Suppressor macrophage treated with lipopolysaccharide for 4 hours (primary cell): ENCODE measurements around the gene CTIF.
"Not testable (repeated sequence)": the region's sequence is repeated elsewhere in the genome, so short reads cannot be mapped to it uniquely, and the experiment has no call there.

ENCODE experiments used
- DNase-seq: peaks from one replicate; pipeline ENCODE4 v3.0.0-alpha.2; 2020

The CTIF gene

GRCh38 chr18:48649231-48649630 lies 110.4 kb downstream of the CTIF start:
- no peak for DNase-seq

GRCh38 chr18:48654591-48654990 lies 115.8 kb downstream of the CTIF start:
- DNase-seq: not testable (repeated sequence)

GRCh38 chr18:48655508-48655907 lies 116.7 kb downstream of the CTIF start:
- no peak for DNase-seq

GRCh38 chr18:48656176-48656575 lies 117.3 kb downstream of the CTIF start:
- DNase-seq: no peak

- no peak for DNase-seq
These were observed 117.8 kb downstream of the CTIF start for GRCh38 chr18:48656582-48656981.

- no peak for DNase-seq
These were observed 118.8 kb downstream of the CTIF start for GRCh38 chr18:48657447-48658120.

GRCh38 chr18:48658721-48659120 lies 119.9 kb downstream of the CTIF start:
- no peak for DNase-seq

GRCh38 chr18:48659188-48660009 lies 120.6 kb downstream of the CTIF start:
- DNase-seq: no peak

- DNase-seq: no peak
These were observed 121.8 kb downstream of the CTIF start for GRCh38 chr18:48660346-48661228.

- DNase-seq: no peak
These were observed 122.6 kb downstream of the CTIF start for GRCh38 chr18:48661421-48661820.

- peak; percentile 58 for DNase-seq
These were observed 123.3 kb downstream of the CTIF start for GRCh38 chr18:48662011-48662661.

- DNase-seq: no peak
These were observed 124.5 kb downstream of the CTIF start for GRCh38 chr18:48663096-48663930.

- peak; percentile 72 for DNase-seq
These were observed 125.4 kb downstream of the CTIF start for GRCh38 chr18:48663931-48664847.

GRCh38 chr18:48665654-48666053 lies 126.8 kb downstream of the CTIF start:
- DNase-seq: no peak

- no peak for DNase-seq
These were observed 127.8 kb downstream of the CTIF start for GRCh38 chr18:48666613-48667012.

- DNase-seq: no peak
These were observed 128.7 kb downstream of the CTIF start for GRCh38 chr18:48667276-48668254.

- DNase-seq: no peak
These were observed 129.8 kb downstream of the CTIF start for GRCh38 chr18:48668466-48669179.

- DNase-seq: no peak
These were observed 130.4 kb downstream of the CTIF start for GRCh38 chr18:48669180-48669675.
